Neural crest cell (in vitro differentiated cells): ENCODE data around the gene TMEM187. TPM values are rescaled to one million over a fixed set of nuclear protein-coding genes. Genes with fewer than 3 reads are reported as not detected.

ENCODE experiments used
- DNase-seq: peaks from one replicate; pipeline ENCODE4 v3.0.0; 2021; ENCODE audit warnings: low read depth, mixed read lengths, low spot score
- H3K27ac Mint-ChIP-seq: one replicate; pipeline ENCODE4 v1.8.0; 2021; ENCODE audit warnings: mild to moderate bottlenecking, mixed read lengths; ENCODE audit not compliant: unreplicated experiment
- H3K27me3 Mint-ChIP-seq: 2 replicates; pipeline ENCODE4 v1.8.0; 2021; ENCODE audit warnings: low read depth, mild to moderate bottlenecking, mixed read lengths
- H3K36me3 Mint-ChIP-seq: 2 replicates; pipeline ENCODE4 v1.8.0; 2021; ENCODE audit warnings: low read depth, mild to moderate bottlenecking, mixed read lengths
- H3K4me1 Mint-ChIP-seq: 2 replicates; pipeline ENCODE4 v1.8.0; 2021; ENCODE audit warnings: mixed read lengths
- H3K4me3 Mint-ChIP-seq: one replicate; pipeline ENCODE4 v1.8.0; 2021; ENCODE audit warnings: mild to moderate bottlenecking, mixed read lengths
- H3K9me3 Mint-ChIP-seq: 2 replicates; pipeline ENCODE4 v1.8.0; 2021; ENCODE audit warnings: mixed read lengths
- total RNA-seq: library from RNA; stranded (reverse); gene quantifications from 2 replicates; pipeline ENCODE4 v1.2.1, GENCODE V29; 2021
- TF ChIP-seq, protein P1 (sequence below): fragments of 200-600 bp; sonication (generic); conservative IDR thresholded peaks from 2 replicates; pipeline ENCODE4 v1.5.0; 2021; ENCODE audit warnings: antibody characterized with exemption, mild to moderate bottlenecking

TMEM187 gene
- total RNA-seq, 1 donor from 2014 or later: 8.0 TPM

- H3K36me3 Mint-ChIP-seq: no peaks in the 10 kb centered on the region
- TF ChIP-seq, protein P1, sequence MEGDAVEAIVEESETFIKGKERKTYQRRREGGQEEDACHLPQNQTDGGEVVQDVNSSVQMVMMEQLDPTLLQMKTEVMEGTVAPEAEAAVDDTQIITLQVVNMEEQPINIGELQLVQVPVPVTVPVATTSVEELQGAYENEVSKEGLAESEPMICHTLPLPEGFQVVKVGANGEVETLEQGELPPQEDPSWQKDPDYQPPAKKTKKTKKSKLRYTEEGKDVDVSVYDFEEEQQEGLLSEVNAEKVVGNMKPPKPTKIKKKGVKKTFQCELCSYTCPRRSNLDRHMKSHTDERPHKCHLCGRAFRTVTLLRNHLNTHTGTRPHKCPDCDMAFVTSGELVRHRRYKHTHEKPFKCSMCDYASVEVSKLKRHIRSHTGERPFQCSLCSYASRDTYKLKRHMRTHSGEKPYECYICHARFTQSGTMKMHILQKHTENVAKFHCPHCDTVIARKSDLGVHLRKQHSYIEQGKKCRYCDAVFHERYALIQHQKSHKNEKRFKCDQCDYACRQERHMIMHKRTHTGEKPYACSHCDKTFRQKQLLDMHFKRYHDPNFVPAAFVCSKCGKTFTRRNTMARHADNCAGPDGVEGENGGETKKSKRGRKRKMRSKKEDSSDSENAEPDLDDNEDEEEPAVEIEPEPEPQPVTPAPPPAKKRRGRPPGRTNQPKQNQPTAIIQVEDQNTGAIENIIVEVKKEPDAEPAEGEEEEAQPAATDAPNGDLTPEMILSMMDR: no peak
- peaks cover 16% of the 10 kb centered on the region for H3K4me1 Mint-ChIP-seq
- DNase-seq: no peak
- H3K9me3 Mint-ChIP-seq: no peaks in the 10 kb centered on the region
- H3K4me3 Mint-ChIP-seq: no peak overlapping the region
- no peak overlapping the region for H3K27ac Mint-ChIP-seq
- no peaks in the 10 kb centered on the region for H3K27me3 Mint-ChIP-seq
Measured at GRCh38 chrX:153937056-153937455, 35.5 kb upstream of the TMEM187 start.

DNA sequence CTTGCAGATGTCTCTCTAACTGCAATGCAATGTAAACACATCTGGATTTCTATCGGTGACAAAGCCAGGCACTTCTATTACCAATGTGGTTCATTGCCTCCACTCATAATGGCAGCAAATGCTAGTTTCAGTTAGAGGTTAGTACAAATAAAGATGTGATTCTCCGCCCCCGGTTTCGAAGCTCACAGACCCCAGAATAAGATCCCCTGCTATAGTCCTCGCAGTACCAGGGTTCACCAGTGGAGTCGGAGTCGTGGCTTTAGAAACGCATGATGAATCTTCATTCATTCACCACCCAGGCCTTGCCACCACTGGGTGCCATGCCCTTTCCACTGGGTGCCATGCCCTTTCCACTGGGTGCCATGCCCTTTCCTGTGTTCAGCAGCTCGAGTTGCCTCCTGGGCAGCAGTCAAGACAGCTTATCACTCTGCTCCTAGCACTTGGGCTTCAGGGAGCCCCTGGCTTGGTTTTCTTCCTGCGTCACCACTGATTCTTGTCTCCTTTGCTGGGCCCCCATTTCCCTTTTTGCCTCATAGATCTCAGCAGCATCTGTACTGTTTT, 34.2 kb upstream of the TMEM187 start:
- no peak overlapping the region for H3K27ac Mint-ChIP-seq
- H3K9me3 Mint-ChIP-seq: no peaks in the 10 kb centered on the region
- peak overlapping the region; percentile 72 for H3K4me3 Mint-ChIP-seq
- TF ChIP-seq, protein P1: no peak
- no peak for DNase-seq
- H3K27me3 Mint-ChIP-seq: no peaks in the 10 kb centered on the region
- H3K36me3 Mint-ChIP-seq: no peaks in the 10 kb centered on the region
- peaks cover 16% of the 10 kb centered on the region for H3K4me1 Mint-ChIP-seq

- TF ChIP-seq, protein P1: no peak
- H3K36me3 Mint-ChIP-seq: no peaks in the 10 kb centered on the region
- no peak for DNase-seq
- H3K27ac Mint-ChIP-seq: no peak overlapping the region
- peaks cover 10% of the 10 kb centered on the region for H3K4me1 Mint-ChIP-seq
- H3K27me3 Mint-ChIP-seq: no peaks in the 10 kb centered on the region
- H3K9me3 Mint-ChIP-seq: no peaks in the 10 kb centered on the region
- no peak overlapping the region for H3K4me3 Mint-ChIP-seq
Measured at GRCh38 chrX:153939573-153939972, 33.0 kb upstream of the TMEM187 start.

GRCh38 chrX:153941336-153942252, 31.0 kb upstream of the TMEM187 start:
- H3K4me3 Mint-ChIP-seq: peak overlapping the region; percentile 21
- H3K9me3 Mint-ChIP-seq: no peaks in the 10 kb centered on the region
- no peaks in the 10 kb centered on the region for H3K36me3 Mint-ChIP-seq
- TF ChIP-seq, protein P1: no peak
- H3K27me3 Mint-ChIP-seq: no peaks in the 10 kb centered on the region
- peak overlapping the region; percentile 46 for H3K27ac Mint-ChIP-seq
- peaks cover 10% of the 10 kb centered on the region for H3K4me1 Mint-ChIP-seq
- DNase-seq: no peak

DNA sequence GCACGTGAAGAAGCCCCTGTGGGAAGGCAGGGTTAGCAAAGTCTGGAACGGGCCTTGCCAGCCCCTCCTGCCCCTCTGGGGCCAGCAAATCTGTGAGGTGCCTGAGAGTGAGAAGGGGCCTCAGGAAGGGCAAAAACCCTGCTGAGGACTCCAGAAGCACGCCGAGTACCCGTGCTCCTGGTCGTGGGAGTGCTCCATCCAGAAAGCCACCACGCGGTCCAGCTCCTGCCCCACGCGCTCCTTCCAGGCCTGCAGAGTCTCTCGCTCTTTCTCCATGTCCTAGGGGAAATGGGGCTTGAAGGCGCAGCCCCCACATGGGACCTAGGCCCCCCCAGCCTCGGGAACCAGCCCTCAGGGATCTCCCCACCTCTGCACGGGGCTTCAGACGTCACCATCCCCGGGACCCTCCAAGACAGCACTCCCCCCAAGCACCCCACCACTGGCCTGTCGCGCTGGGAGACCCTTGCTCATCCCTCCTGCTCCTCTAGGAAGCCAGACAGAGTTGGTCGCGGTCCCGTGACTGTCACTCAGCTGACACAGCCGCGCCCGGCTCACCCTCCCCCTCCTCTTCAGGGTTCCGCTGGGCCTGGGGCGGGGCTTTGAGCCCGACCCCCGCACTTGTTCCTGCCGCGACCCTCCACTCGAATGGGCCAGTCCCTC, 28.3 kb upstream of the TMEM187 start, which contains the start of gene RENBP:
Gene RENBP (minus strand): TSS at position 504 of the 660 bp plus-strand sequence. CDS start 33 bp downstream, at position 471.
- peaks cover 2% of the 10 kb centered on the region for H3K9me3 Mint-ChIP-seq
- TF ChIP-seq, protein P1: no peak
- peak within 1 kb of the TSS; percentile 80 for H3K4me3 Mint-ChIP-seq
- H3K4me1 Mint-ChIP-seq: peaks cover 20% of the 10 kb centered on the region
- peak; percentile 44 for DNase-seq
- peak within 1 kb of the TSS; percentile 94 for H3K27ac Mint-ChIP-seq
- peaks cover 12% of the 10 kb centered on the region for H3K36me3 Mint-ChIP-seq
- peaks cover 7% of the 10 kb centered on the region for H3K27me3 Mint-ChIP-seq
